NCI-H2196 (cell line): ENCODE measurements around the gene UCHL1.
"Not testable (repeated sequence)": the region's sequence is repeated elsewhere in the genome, so short reads cannot be mapped to it uniquely, and the experiment has no call there.

Experiments used
- DNase-seq: peaks from one replicate; lab custom pipeline; 2025; ENCODE audit not compliant: unreplicated experiment; lab: John Stamatoyannopoulos, UW

UCHL1 gene

DNA sequence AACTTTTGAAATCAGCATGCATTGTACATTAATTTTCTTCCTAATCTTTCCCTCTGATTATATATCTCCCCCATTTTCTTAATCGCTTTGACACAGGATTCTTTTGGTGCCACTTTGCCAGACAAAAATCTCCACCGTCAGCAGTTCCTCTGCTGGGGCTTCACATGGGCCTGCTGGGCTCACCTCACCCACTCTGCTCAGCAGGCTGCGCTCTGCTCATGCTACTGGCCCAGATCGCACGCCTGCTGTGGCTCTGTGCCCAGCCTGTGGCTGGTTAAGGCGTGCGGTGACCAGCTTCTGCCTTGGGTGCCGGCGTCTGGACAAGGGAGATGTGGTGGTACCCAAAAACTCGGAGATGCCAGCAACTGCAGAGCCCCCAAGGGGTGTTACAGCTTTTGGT, 31.1 kb downstream of the UCHL1 start:
- DNase-seq = no peak

DNA sequence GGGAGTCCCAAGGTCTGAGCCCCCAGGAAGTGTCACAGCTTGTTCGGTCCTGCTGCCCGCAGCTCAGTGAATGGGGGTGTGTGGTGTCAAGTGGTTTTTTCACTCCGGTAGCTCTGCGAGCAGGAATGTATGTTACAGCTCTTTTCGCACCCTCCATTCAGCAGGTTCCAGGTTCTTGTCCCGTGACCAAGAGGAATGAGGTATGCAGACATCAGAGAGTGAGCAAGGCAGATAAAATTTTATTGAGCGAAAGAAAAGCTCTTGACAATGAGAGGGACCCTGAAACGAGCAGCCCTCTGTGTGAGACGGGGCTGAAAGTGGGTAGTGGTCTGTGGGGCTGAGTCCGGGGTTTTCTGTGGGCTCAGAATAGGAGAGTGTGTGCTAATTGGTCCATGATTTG, 31.5 kb downstream of the UCHL1 start:
- no peak for DNase-seq

DNA sequence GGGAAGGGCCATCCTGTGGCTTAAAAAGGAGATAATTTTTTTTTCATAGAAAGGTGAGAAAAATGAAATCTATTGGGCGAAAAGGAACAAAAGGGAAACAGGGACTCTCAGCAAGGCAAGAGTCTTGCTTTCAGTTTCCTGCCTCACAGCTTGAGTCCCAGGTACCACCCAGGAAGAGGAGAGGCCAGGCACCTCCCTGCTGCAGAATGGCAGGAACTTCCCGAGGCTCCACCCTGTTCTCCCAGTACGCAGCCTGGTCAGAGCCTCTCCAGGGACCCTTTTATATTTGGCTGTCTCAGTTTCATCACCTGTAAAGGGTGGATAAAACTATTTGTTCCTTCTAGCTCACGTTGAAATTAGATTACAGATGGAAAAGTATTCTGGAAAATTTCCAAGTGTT, 33.8 kb downstream of the UCHL1 start:
- DNase-seq = no peak

DNA sequence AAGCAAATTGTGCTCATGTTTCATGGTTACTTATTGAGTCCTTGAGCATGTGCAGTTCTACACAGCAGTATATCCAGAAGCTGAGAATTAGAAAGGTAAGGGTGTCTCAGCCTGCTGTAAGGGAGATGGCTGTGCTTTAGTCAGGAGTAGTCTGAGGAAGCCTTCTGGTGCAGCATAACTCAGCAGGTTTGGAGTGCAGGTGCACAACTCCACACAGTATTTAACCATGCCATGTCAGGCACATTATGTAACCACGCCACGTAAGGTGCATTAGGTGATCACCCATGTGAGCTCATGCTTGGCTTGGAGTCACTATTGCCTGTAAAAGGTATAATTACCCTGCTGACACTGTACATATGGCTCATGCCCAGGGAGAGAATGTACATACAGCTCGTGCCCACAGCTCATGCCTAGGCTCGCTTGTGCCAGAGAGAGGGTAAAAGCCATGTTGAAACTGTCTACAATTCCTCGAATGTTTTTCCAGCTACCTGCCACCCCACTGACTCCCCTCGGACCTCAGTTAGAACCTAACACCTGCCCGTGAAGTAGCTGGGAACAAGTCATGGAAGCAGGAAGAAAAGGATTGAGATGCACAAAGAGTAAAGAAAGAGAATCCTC, 37.8 kb downstream of the UCHL1 start:
- no peak for DNase-seq

DNA sequence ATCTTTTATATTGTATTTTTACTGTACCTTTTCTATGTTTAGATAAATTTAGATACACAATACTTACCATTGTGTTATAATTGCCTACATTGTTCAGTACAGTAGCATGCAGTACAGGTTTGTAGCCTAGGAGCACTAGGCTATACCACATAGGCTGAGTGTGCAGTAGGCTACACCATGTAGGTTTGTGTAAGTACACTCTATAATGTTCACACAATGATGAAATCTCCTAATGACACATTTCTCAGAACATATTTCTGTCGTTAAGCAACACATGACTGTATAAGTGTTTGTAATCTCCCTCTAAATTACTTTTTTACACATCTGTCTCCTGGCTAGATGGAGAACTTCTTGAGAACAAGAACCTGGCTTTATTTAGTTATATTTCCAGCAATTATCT, 40.3 kb downstream of the UCHL1 start:
- no peak for DNase-seq

DNA sequence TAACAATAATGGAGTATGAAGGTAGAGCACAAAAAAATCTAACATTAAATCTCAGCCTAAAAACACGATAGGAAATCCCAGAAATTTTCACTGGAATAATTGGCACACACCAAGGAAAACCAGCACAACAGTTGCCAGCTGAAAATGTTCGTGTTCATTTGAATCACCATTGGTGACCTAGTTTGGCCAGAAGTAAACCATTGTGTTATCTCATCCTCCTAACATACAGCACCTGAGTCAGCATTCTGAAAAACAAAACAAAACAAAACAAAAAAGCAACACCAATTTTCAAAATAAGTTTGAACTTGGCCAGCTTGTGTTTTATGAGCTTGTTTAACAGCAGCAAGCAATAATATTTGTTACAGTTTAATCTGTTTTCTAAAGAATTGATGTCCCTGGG, 41.1 kb downstream of the UCHL1 start:
- no peak for DNase-seq

DNA sequence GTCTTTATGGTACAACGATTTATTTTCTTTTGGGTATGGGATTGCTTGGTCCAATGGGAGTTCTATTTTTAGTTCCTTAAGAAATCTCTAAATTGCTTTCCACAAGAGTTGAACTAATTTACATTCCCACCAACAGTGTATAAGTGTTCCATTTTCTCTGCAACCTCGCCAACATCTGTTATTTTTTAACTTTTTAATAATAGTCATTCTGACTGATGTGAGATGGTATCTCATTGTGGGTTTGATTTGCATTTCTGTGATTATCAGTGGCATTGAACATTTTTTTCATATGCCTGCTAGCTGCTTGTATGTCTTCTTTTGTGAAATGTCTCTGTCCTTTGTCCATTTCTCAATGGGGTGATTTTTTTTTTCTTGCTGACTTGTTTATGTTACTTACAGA, 42.8 kb downstream of the UCHL1 start:
- no peak for DNase-seq

DNA sequence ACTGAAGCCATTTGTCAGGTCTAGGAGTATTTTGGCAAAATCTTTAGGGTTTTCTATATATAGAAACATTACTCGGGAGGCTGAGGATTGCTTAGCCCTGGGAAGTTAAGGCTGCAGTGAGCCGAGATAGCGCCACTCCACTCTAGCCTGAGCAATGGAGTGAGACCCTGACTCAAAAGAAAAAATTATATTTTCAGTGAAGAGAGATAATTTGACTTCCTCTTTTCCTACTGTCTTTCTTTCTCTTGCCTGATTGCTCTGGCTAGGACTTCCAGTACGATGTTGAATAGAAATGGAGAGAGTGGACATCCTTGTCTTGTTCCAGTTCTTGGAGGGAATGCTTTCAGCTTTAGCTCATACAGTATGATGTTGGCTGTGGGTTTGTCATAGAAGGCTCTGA, 44.4 kb downstream of the UCHL1 start:
- DNase-seq = no peak

DNA sequence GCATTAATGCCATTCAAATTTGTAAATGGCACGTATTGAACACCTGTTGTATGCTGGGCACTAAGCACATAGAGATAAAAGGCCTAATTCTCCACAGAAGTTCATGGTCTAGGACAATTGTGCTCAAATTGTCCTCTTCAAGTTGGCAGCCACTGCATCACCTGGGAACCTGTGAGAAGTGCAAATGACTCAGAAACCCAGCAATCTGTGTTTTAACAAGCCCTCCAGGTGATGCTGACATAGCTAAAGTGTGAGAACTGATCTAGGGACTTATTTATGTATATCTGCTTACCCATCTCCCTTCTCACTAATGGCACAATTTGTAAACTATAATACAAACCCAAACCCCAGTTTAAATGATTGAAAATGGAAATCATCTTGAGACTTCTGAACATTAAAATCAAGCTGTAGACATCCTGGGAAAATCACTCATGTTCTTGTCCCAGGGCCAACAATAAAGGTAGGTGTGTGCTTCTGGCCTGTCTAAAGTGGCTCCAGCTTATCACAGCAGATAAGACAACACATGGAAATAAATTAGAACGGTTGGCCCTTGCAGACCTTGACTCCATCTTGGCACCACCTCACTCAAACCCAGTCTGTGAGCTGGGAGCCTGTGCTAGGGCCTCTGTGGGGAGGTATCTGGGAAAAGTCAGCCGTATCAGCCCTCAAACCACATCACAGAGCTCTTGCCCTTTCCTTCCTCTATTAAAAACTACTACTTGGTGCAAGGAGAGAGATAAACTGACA, 46.8 kb downstream of the UCHL1 start:
- DNase-seq = no peak

DNA sequence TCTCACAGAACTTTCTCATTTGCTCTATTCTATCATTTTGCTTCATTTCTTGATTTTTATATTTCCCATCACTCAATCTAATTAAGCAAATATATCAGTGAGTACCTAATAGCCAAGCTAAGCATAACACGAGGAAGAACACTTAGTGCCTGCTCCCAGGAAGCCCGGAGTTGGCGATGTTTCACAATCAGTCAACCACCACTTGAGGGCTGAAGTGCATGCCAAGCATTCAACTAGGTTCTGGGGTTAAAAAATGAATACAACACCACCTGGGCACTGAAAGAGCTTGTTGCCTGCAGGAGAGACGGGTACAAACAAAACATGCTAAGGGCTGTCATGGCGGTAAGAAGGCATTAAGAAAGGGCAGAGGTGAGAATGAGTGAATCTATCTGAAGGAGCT, 47.5 kb downstream of the UCHL1 start:
- DNase-seq = peak; percentile 63

DNA sequence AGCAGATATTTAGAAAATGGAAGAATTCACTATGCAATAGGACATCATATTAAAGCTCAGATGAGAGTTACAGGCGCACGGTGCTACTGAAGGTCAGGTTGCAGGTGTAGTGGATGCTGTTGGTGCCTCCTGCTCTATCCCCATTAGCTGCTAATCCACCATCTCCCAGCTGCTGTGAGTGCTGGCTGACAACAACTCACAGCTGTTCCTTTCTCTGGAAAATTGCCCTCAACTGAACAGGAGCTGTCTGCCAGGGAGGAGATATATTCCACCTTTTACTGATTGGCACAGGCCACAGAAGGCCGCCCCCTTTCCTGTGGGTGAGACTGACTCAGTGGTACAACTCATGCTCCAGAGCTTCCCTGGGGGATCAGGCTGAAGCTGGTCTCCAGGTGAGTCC, 48.7 kb downstream of the UCHL1 start:
- peak; percentile 15 for DNase-seq

DNA sequence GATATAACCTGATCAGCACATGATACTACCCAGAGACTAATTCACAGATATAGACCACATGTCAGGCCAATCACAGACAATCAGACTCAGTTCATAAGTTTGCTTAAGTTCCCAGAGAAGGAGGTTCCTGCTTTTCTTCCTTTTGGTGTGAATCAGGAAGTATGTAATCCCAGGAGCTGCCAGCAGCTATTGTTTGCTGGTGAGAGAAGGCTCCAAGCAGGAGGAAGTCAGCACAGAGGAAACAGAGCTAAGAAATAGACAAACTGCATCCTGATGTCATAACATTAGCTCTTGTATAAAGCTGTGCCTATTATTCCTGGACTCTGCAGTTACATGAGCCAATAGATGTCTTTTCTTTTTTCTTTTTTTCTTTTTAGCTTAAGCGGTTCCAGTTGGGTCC, 50.9 kb downstream of the UCHL1 start:
- no peak for DNase-seq

DNA sequence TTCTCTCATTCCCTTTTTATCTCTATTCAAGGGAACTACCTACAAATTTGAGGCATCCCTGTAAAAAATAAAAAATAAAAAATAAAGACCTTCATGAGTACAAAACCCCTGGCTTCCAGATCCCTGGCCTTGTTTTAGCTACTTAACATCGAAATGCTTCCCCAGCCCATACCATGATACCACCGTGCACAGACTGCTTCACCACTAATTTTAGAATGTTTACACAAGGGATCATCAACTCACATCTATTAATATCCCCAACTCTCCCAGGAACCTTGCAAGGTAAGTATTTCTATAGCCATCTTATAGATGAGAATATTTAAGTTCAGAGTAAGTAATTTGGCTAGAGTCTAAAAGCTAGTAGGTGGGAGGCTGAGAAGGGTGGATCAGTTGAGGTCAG, 51.7 kb downstream of the UCHL1 start:
- no peak for DNase-seq

DNA sequence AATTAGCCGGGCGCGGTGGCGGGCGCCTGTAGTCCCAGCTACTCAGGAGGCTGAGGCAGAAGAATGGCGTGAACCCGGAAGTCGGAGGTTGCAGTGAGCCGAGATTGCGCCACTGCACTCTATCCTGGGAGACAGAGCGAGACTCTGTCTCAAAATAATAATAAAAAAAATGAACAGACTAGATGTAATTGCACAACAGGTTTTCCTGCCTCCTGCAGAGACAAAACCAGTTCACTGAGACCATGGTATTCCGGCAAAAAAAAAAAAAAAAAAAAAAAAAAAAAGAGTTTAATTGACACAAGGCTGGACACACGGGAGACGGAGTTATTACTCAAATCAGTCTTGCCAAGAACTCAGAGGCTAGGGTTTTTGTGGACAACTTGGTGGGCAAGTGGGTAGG, 58.7 kb downstream of the UCHL1 start:
- not testable (repeated sequence) for DNase-seq

DNA sequence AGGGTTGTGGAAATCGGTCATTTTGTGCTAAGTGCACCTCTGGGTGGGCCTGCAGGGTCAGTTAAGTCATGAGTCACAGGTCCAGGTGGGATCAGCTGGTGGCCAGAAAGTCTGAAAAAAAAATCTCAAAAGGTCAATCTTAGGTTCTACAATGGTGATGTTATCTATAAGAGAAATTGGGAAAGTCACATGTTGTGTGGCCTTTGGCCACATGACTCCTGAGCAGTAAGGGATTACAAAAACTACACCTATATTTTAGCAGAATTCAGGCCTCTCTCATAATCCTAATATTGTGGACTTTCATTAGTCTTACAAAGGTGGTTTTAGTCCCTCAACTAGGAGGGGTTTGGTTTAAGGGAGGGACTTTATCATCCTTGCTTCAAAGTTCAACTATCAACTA, 59.1 kb downstream of the UCHL1 start:
- DNase-seq = no peak
